GM12878 (cell line): ENCODE measurements around the gene HSD17B12. TPM values are rescaled to one million over a fixed set of nuclear protein-coding genes. Genes with fewer than 3 reads are reported as not detected.

Experiments used
- ATAC-seq: fragments of 200-7000 bp; cut with Tn5 transposase; 3 replicates; pipeline ENCODE4 v1.9.1; 2020; ENCODE audit warnings: mild to moderate bottlenecking, moderate library complexity
- BruUV-seq: library from RNA; stranded (reverse); fragments of 400-500 nt; replicated peaks from 2 replicates; lab custom pipeline; 2021; lab: Mats Ljungman, UMichigan
- CTCF ChIA-PET: fragments of 300-600 bp; sonication (Branson Sonifier 250); formaldehyde crosslinking; extraction: SDS; loops from one replicate; lab custom pipeline; 2021; ENCODE audit warnings: inconsistent platforms; lab: Yijun Ruan, JAX
- POLR2A ChIA-PET: fragments of 350-600 bp; formaldehyde crosslinking; extraction: SDS; loops from one replicate; lab custom pipeline; 2021; ENCODE audit warnings: inconsistent platforms; lab: Charles Lee
- RAD21 ChIA-PET: fragments of 300-600 bp; sonication (Branson Sonifier 250); formaldehyde crosslinking; loops from one replicate; lab custom pipeline; 2023; ENCODE audit warnings: antibody characterized with exemption; ENCODE audit not compliant: unreplicated experiment; lab: Charles Lee
- SMC1A ChIA-PET: fragments of 300-600 bp; sonication (Branson Sonifier 250); formaldehyde crosslinking; loops from one replicate; lab custom pipeline; 2023; ENCODE audit not compliant: unreplicated experiment, uncharacterized antibody; lab: Charles Lee
- DNase-seq: peaks from one replicate; pipeline ENCODE4 v3.0.0-alpha.2; 2011; ENCODE audit warnings: low read depth, low spot score
- FAIRE-seq: peaks from 3 replicates; lab custom pipeline; 2011; peaks lifted over from hg19 to GRCh38; lab: Jason Lieb, UNC
- H2AFZ ChIP-seq: 2 replicates; pipeline ENCODE4 v1.6.0; 2011; ENCODE audit warnings: low read depth, low read length, control low read depth; ENCODE audit not compliant: control insufficient read depth
- H3K27ac ChIP-seq: 2 replicates; pipeline ENCODE4 v1.5.1; 2011; ENCODE audit warnings: control low read depth; ENCODE audit not compliant: control insufficient read depth, insufficient read depth
- H3K27me3 ChIP-seq, 2 experiments: replicated peaks in 1 of 2; 2 replicates each; pipeline versions ENCODE4 v1.6.0 to v1.6.1; 2011; ENCODE audit warnings: low read length in 1 of 2; ENCODE audit not compliant: control insufficient read depth in 2 of 2, insufficient read depth in 2 of 2
- H3K36me3 ChIP-seq, 2 experiments: 2 replicates each; pipeline ENCODE4 v1.5.1; 2011; ENCODE audit warnings: low read length in 1 of 2; ENCODE audit not compliant: control insufficient read depth in 2 of 2, insufficient read depth in 2 of 2
- H3K4me1 ChIP-seq: 2 replicates; pipeline ENCODE4 v1.6.1; 2011; ENCODE audit warnings: mild to moderate bottlenecking, low read length, moderate library complexity, mixed read lengths; ENCODE audit not compliant: control insufficient read depth, insufficient read depth
- H3K4me2 ChIP-seq: 2 replicates; pipeline ENCODE4 v1.6.0; 2011; ENCODE audit warnings: control low read depth; ENCODE audit not compliant: control insufficient read depth, insufficient read depth
- H3K4me3 ChIP-seq: fragments of 200-600 bp; sonication (generic); 2 replicates; pipeline ENCODE4 v1.5.1; 2016
- H3K79me2 ChIP-seq: 2 replicates; pipeline ENCODE4 v1.6.0; 2011; ENCODE audit warnings: low read length; ENCODE audit not compliant: control insufficient read depth, insufficient read depth
- H3K9ac ChIP-seq: 2 replicates; pipeline ENCODE4 v1.8.0; 2011; ENCODE audit warnings: low read length, control low read depth, mixed read lengths; ENCODE audit not compliant: control insufficient read depth, insufficient read depth
- H3K9me3 ChIP-seq: replicated peaks from 3 replicates; pipeline ENCODE4 v1.5.1; 2011; ENCODE audit warnings: mild to moderate bottlenecking, low read length; ENCODE audit not compliant: control insufficient read depth, insufficient read depth
- H4K20me1 ChIP-seq: 2 replicates; pipeline ENCODE4 v1.6.0; 2011; ENCODE audit not compliant: control insufficient read depth, insufficient read depth
- BRCA1 ChIP-seq: IDR thresholded peaks from 2 replicates; pipeline ENCODE4 v1.6.1; 2011; ENCODE audit warnings: low read depth, low read length, improper control_type of control experiment
- CREM ChIP-seq: IDR thresholded peaks from 2 replicates; pipeline ENCODE4 v1.6.1; 2014; ENCODE audit warnings: antibody characterized with exemption, low read depth
- FOS ChIP-seq: IDR thresholded peaks from 3 replicates; pipeline ENCODE4 v1.6.1; 2011; ENCODE audit warnings: borderline replicate concordance; ENCODE audit not compliant: insufficient read length; ENCODE audit errors: extremely low read depth
- FOXK2 ChIP-seq: fragments of 450-650 bp; IDR thresholded peaks from 2 replicates; pipeline ENCODE4 v1.6.1; 2017; ENCODE audit warnings: mild to moderate bottlenecking, moderate library complexity
- GABPA ChIP-seq: IDR thresholded peaks from 2 replicates; pipeline ENCODE4 v1.6.1; 2014; ENCODE audit warnings: antibody characterized with exemption, low read depth, mild to moderate bottlenecking, inconsistent platforms
- HDGF ChIP-seq: fragments of 450-650 bp; IDR thresholded peaks from 2 replicates; pipeline ENCODE4 v1.6.1; 2016; ENCODE audit warnings: antibody characterized with exemption
- HSF1 ChIP-seq: fragments of 150-350 bp; IDR thresholded peaks from 2 replicates; pipeline ENCODE4 v1.6.1; 2014; ENCODE audit warnings: mild to moderate bottlenecking, low read depth, low read length
- JUND ChIP-seq: IDR thresholded peaks from 2 replicates; pipeline ENCODE4 v1.6.1; 2012; ENCODE audit warnings: low read depth, mild to moderate bottlenecking, low read length, improper control_type of control experiment, moderate library complexity
- MEF2A ChIP-seq: IDR thresholded peaks from 2 replicates; pipeline ENCODE4 v1.6.1; 2011; ENCODE audit warnings: low read depth, mild to moderate bottlenecking, low read length, moderate library complexity; ENCODE audit not compliant: insufficient read depth
- MYC ChIP-seq: IDR thresholded peaks from 2 replicates; pipeline ENCODE4 v1.6.1; 2011; ENCODE audit warnings: mild to moderate bottlenecking, low read length, moderate library complexity, inconsistent platforms; ENCODE audit not compliant: insufficient read depth, insufficient replicate concordance, insufficient read length, severe bottlenecking
- PBX3 ChIP-seq: IDR thresholded peaks from 2 replicates; pipeline ENCODE4 v1.6.1; 2011; ENCODE audit warnings: mild to moderate bottlenecking, low read depth, low read length, moderate library complexity; ENCODE audit not compliant: insufficient replicate concordance
- SMAD1 ChIP-seq: fragments of 450-650 bp; IDR thresholded peaks from 2 replicates; pipeline ENCODE4 v1.6.1; 2018; ENCODE audit warnings: mild to moderate bottlenecking, low read depth; ENCODE audit not compliant: partially characterized antibody
- USF1 ChIP-seq: IDR thresholded peaks from 2 replicates; pipeline ENCODE4 v1.6.1; 2011; ENCODE audit warnings: borderline replicate concordance, low read depth, mild to moderate bottlenecking, moderate library complexity, mixed read lengths, low read length; ENCODE audit not compliant: insufficient read depth; ENCODE audit errors: extremely low read length
- ZNF592 ChIP-seq: fragments of 450-650 bp; IDR thresholded peaks from 2 replicates; pipeline ENCODE4 v1.6.1; 2017; ENCODE audit warnings: mild to moderate bottlenecking, moderate library complexity
- ZNF622 ChIP-seq: fragments of 450-650 bp; IDR thresholded peaks from 2 replicates; pipeline ENCODE4 v1.6.1; 2017; ENCODE audit warnings: mild to moderate bottlenecking, inconsistent platforms
- WGBS: methylation state at CpG from one replicate; pipeline ENCODE4 v1.1.6; 2016; ENCODE audit warnings: low lambda C conversion rate; ENCODE audit not compliant: insufficient replicate concordance, insufficient coverage; ENCODE audit errors: missing lambda C conversion rate; 5-methylcytosine and 5-hydroxymethylcytosine counted together
- in situ Hi-C: fragments of 300-500 bp; cut with MboI; formaldehyde crosslinking; loops from 9 replicates; pipeline ENCODE4 v1.14.3; 2018; ENCODE audit warnings: mixed read lengths
- intact Hi-C: fragments of 100-400 bp; cut with micrococcal nuclease; formaldehyde crosslinking; loops from one replicate; pipeline ENCODE4 v1.14.2; 2022; ENCODE audit not compliant: unreplicated experiment
- polyA plus RNA-seq, 11 experiments: library from polyadenylated mRNA; depleted of rRNA in 4 of 11; unstranded in 6 of 11; stranded (reverse) in 5 of 11; fragments of >200 nt; fragmentation: Nextera tagmentation in 4 of 11; fragmentation: Illumina TruSeq in 1 of 11; extraction: Ambion mirVana in 4 of 11; extraction: Trizol in 1 of 11; gene quantifications; 1 replicate in 1 of 11; 2 replicates in 10 of 11; pipeline versions ENCODE4 v1.2.1 to v1.2.3, GENCODE V29; 2011 to 2016; ENCODE audit warnings: inconsistent platforms in 2 of 11, missing spikeins in 2 of 11, low read depth in 1 of 11
- total RNA-seq, 4 experiments: library from RNA; depleted of rRNA in 3 of 4; stranded (reverse); fragments of >200 nt in 3 of 4; fragmentation: Illumina TruSeq in 1 of 4; extraction: Trizol in 1 of 4; gene quantifications; 2 replicates each; pipeline versions ENCODE4 v1.2.1 to v1.2.3, GENCODE V29; 2013 to 2021

Gene HSD17B12
- total and polyA plus RNA-seq, 10 of the 15 experiments (the other 5 are each of a cell fraction or from before 2014, with no cell fraction given): 23.6 to 88.0 (median 64.7) TPM

- CTCF ChIA-PET: interaction anchor here (0.6 to 1.1 kb wide), 3 partner anchors 54 to 388 kb away, joined by 3 to 4 read pairs (median 3); no protein-coding TSS in a partner anchor
- Histone ChIP-seq H3K79me2 (no peaks in the 10 kb centered on the region), H3K4me2 (no peak overlapping the region), H3K27ac (no peak overlapping the region), H3K9me3 (no peaks in the 10 kb centered on the region), H3K27me3 (no peaks in the 10 kb centered on the region), H3K4me3 (no peak overlapping the region), H3K4me1 (no peaks in the 10 kb centered on the region), H4K20me1 (no peaks in the 10 kb centered on the region), H3K9ac (no peak overlapping the region), H3K36me3 (peaks cover 0 to 6% of the 10 kb centered on the region in 2 experiments; a peak in 3 of 4 replicates), H2AFZ (no peak overlapping the region)
- no peak for ATAC-seq
- no TSS peak for BruUV-seq
- FAIRE-seq: no peak
- no peak for DNase-seq
- SMC1A ChIA-PET: interaction anchor here (1.2 to 1.5 kb wide), 2 partner anchors 10 to 32 kb away, joined by 3 to 7 read pairs; no protein-coding TSS in a partner anchor
- intact Hi-C loops: no loop called here
- POLR2A ChIA-PET: no interaction called here
- WGBS: 72% methylated on average over 2 of the region's 2 CpGs
- in situ Hi-C loops: no loop called here
- RAD21 ChIA-PET: no interaction called here
- no peak for TF ChIP-seq ZNF622
- TF ChIP-seq BRCA1: no peak
- no peak for TF ChIP-seq USF1
- no peak for TF ChIP-seq CREM
- no peak for TF ChIP-seq FOS
- TF ChIP-seq MEF2A: no peak
- no peak for TF ChIP-seq MYC
- TF ChIP-seq PBX3: no peak
- no peak for TF ChIP-seq HSF1
- no peak for TF ChIP-seq SMAD1
- no peak for TF ChIP-seq FOXK2
- TF ChIP-seq HDGF: no peak
- no peak for TF ChIP-seq GABPA
- no peak for TF ChIP-seq ZNF592
- no peak for TF ChIP-seq JUND
These were observed 117.3 kb downstream of the HSD17B12 start for GRCh38 chr11:43797866-43798265.
